HG02970 (cell line): ENCODE measurements around the gene PPP1R18.

Experiments
- ATAC-seq: cut with Tn5 transposase; IDR thresholded peaks from one replicate; pipeline ENCODE4 v1.9.1; 2021; ENCODE audit warnings: mild to moderate bottlenecking, moderate library complexity, moderate number of reproducible peaks; ENCODE audit not compliant: unreplicated experiment, low FRiP score

PPP1R18 gene

GRCh38 chr6:30689022-30689865, 2.8 kb upstream of the PPP1R18 start:
- no peak for ATAC-seq

- no peak for ATAC-seq
These were observed 2.1 kb upstream of the PPP1R18 start for GRCh38 chr6:30688569-30688968.

GRCh38 chr6:30687659-30688431, 1.4 kb upstream of the PPP1R18 start:
- no peak for ATAC-seq

- peak; percentile 48 for ATAC-seq
These were observed 638 bp upstream of the PPP1R18 start for GRCh38 chr6:30686908-30687658.

GRCh38 chr6:30685157-30686008, 1.1 kb downstream of the PPP1R18 start:
- no peak for ATAC-seq

GRCh38 chr6:30684386-30685156, 1.9 kb downstream of the PPP1R18 start:
- ATAC-seq = no peak

- ATAC-seq = no peak
These were observed 2.5 kb downstream of the PPP1R18 start for GRCh38 chr6:30683980-30684338.

- ATAC-seq = no peak
These were observed 3.1 kb downstream of the PPP1R18 start for GRCh38 chr6:30683183-30683979.

GRCh38 chr6:30682143-30683117, 4.0 kb downstream of the PPP1R18 start:
- peak; percentile 32 for ATAC-seq

- ATAC-seq = no peak
These were observed 4.7 kb downstream of the PPP1R18 start for GRCh38 chr6:30681766-30682142.

GRCh38 chr6:30679765-30680535, 6.5 kb downstream of the PPP1R18 start:
- ATAC-seq = no peak

GRCh38 chr6:30678964-30679726, 7.3 kb downstream of the PPP1R18 start:
- ATAC-seq = no peak

- no peak for ATAC-seq
These were observed 9.7 kb downstream of the PPP1R18 start for GRCh38 chr6:30676660-30677285.

GRCh38 chr6:30672445-30673253, 13.8 kb downstream of the PPP1R18 start, which contains the start of gene DHX16:
DHX16 (minus strand) TSS chr6:30673006; CDS start chr6:30672841, 165 bp downstream.
- peak; percentile 84 for ATAC-seq
